Measurements from ENCODE around the gene TNFAIP1.

- TF ChIP-seq CTCF (IDR thresholded peaks at IDR 0.05) (no peak), POLR2A (IDR thresholded peaks at IDR 0.05; ENCODE audit: low read depth) (no peak), POLR2AphosphoS5 (IDR thresholded peaks at IDR 0.05) (no peak)
Measured at GRCh38 chr17:28350271-28350670, 14.7 kb downstream of the TNFAIP1 start.
